GM11168 (cell line): ENCODE measurements around the gene SESTD1.
"Not testable (repeated sequence)": the region's sequence is repeated elsewhere in the genome, so short reads cannot be mapped to it uniquely, and the experiment has no call there.

Experiments used
- in situ Hi-C: fragments of 300-500 bp; cut with MboI; formaldehyde crosslinking; loops from one replicate; pipeline ENCODE4 v1.12.0; 2022; ENCODE audit warnings: low sequenced_read_pairs; ENCODE audit not compliant: unreplicated experiment

The SESTD1 gene

GRCh38 chr2:179129574-179130238 lies 134.9 kb downstream of the SESTD1 start:
- in situ Hi-C loops = loop anchor here (10.0 kb wide), 1 partner anchor 235 kb away; no protein-coding TSS in a partner anchor

GRCh38 chr2:179125404-179125803 lies 139.2 kb downstream of the SESTD1 start:
- in situ Hi-C loops = no loop called here

- in situ Hi-C loops = no loop called here
Observed at GRCh38 chr2:179124282-179124681, 140.3 kb downstream of the SESTD1 start.

- in situ Hi-C loops = no loop called here
Observed at GRCh38 chr2:179123272-179123662, 141.4 kb downstream of the SESTD1 start.

- in situ Hi-C loops = no loop called here
Observed at GRCh38 chr2:179107737-179108136, 156.9 kb downstream of the SESTD1 start.

GRCh38 chr2:179106676-179107428 lies 157.8 kb downstream of the SESTD1 start:
- in situ Hi-C loops = no loop called here

- in situ Hi-C loops = no loop called here
Observed at GRCh38 chr2:179106342-179106675, 158.3 kb downstream of the SESTD1 start.

- in situ Hi-C loops = no loop called here
Observed at GRCh38 chr2:179104736-179105135, 159.9 kb downstream of the SESTD1 start.

GRCh38 chr2:179098080-179098689 lies 166.4 kb downstream of the SESTD1 start:
- in situ Hi-C loops = no loop called here

GRCh38 chr2:179097131-179097530 lies 167.5 kb downstream of the SESTD1 start:
- in situ Hi-C loops = no loop called here

GRCh38 chr2:179096090-179096489 lies 168.5 kb downstream of the SESTD1 start:
- in situ Hi-C loops = no loop called here

GRCh38 chr2:179092912-179093311 lies 171.7 kb downstream of the SESTD1 start:
- in situ Hi-C loops = not testable (repeated sequence)

GRCh38 chr2:179082697-179083096 lies 181.9 kb downstream of the SESTD1 start:
- in situ Hi-C loops = no loop called here

- in situ Hi-C loops = no loop called here
Observed at GRCh38 chr2:179081954-179082353, 182.7 kb downstream of the SESTD1 start.

- in situ Hi-C loops = no loop called here
Observed at GRCh38 chr2:179072527-179072926, 192.1 kb downstream of the SESTD1 start.

GRCh38 chr2:179071810-179072355 lies 192.7 kb downstream of the SESTD1 start:
- in situ Hi-C loops = no loop called here

GRCh38 chr2:179070895-179071294 lies 193.7 kb downstream of the SESTD1 start:
- in situ Hi-C loops = no loop called here

GRCh38 chr2:179069685-179070084 lies 194.9 kb downstream of the SESTD1 start:
- in situ Hi-C loops = no loop called here

GRCh38 chr2:179068991-179069643 lies 195.5 kb downstream of the SESTD1 start:
- in situ Hi-C loops = no loop called here

- in situ Hi-C loops = no loop called here
Observed at GRCh38 chr2:179059026-179059700, 205.5 kb downstream of the SESTD1 start.
